ENCODE measurements around the gene DCANP1. TPM values are rescaled to one million over a fixed set of nuclear protein-coding genes. Genes with fewer than 3 reads are reported as not detected.

Gene DCANP1
- total and polyA plus RNA-seq, 10 of the 15 experiments (the other 5 are each of a cell fraction or from before 2014, with no cell fraction given) = 0.01 TPM; not detected in 9

DNA sequence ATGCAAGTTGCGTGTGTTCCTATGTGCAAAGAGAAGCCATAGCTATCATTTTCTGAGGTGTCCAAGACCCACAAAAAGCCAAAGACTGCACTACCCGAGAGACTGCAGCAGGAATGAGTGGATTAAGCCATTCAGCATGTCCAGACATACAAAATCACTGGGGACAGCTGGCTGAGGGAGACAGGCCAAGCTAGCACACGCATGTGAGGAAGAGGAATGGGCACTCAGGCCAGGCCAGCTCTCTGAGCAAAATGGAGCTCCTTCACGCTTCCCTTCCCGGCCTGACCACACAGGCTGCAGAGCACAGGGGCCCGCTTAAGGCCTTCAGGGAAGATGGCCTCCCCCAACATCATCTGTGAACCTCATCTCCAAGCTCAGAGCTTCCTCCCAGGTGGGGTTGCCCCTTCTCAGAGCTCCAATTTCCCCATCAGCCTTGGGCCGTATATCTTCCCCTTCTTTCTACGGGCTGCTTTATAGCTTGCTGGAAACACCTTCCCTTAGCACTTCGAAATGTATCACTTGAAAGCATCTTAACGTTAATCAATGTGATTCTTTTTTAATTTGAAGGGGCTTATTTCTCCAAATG is 8.4 kb downstream of the DCANP1 start (continued):
- no peak for TF ChIP-seq STAT1 (conservative IDR thresholded peaks at IDR 0.05)

- ChIA-PET SMC1A (ENCODE audit: uncharacterized antibody, unreplicated experiment) (interaction anchor here (1.2 to 3.6 kb wide), 2 partner anchors 12 to 19 kb away, joined by 5 to 14 read pairs; no protein-coding TSS in a partner anchor), POLR2A (no interaction called here), RAD21 (ENCODE audit: unreplicated experiment) (interaction anchor here (1.5 kb wide), 1 partner anchor 13 kb away, joined by 4 read pairs; no protein-coding TSS in a partner anchor), CTCF (interaction anchor here (4.9 to 5.7 kb wide), 2 partner anchors 12 to 19 kb away, joined by 19 to 48 read pairs; no protein-coding TSS in a partner anchor)
- WGBS (ENCODE audit: insufficient coverage, insufficient replicate concordance, low lambda C conversion rate, missing lambda C conversion rate) = 58% methylated on average over 13 of the region's 13 CpGs
- no peak overlapping the region; the same call in 1 of the 2 replicates for H3K27ac ChIP-seq (ENCODE audit: control insufficient read depth, insufficient read depth)
- FAIRE-seq (peak; percentile 27), ATAC-seq (no peak), DNase-seq (ENCODE audit: low read depth, low spot score) (no peak)
- no peak overlapping the region for H3K9ac ChIP-seq (ENCODE audit: control insufficient read depth, insufficient read depth, low read length)
- H3K79me2 ChIP-seq (ENCODE audit: control insufficient read depth, insufficient read depth, low read length) = no peaks in the 10 kb centered on the region
- peaks cover 19% of the 10 kb centered on the region for H3K4me1 ChIP-seq (ENCODE audit: control insufficient read depth, insufficient read depth, low read length)
- no peaks in the 10 kb centered on the region for H3K27me3 ChIP-seq (replicated peaks in 1 of 2; ENCODE audit: control insufficient read depth in 2 of 2, insufficient read depth in 2 of 2, low read length in 1 of 2)
- no TSS peak for BruUV-seq (replicated peaks)
- no peak overlapping the region for H2AFZ ChIP-seq (ENCODE audit: control insufficient read depth, low read depth, low read length)
- in situ Hi-C loops (cut with MboI) (no loop called here), intact Hi-C loops (cut with micrococcal nuclease; ENCODE audit: unreplicated experiment) (no loop called here)
- no peaks in the 10 kb centered on the region for H4K20me1 ChIP-seq (ENCODE audit: control insufficient read depth, insufficient read depth)
- H3K36me3 ChIP-seq (ENCODE audit: control insufficient read depth in 2 of 2, insufficient read depth in 2 of 2, low read length in 1 of 2) = no peaks in the 10 kb centered on the region
- H3K9me3 ChIP-seq (replicated peaks; ENCODE audit: control insufficient read depth, insufficient read depth, low read length) = no peaks in the 10 kb centered on the region
- TF ChIP-seq CBFB (IDR thresholded peaks at IDR 0.05; ENCODE audit: low read depth) = no peak
- no peak for TF ChIP-seq E2F8 (IDR thresholded peaks at IDR 0.05; ENCODE audit: low read depth, partially characterized antibody)
- no peak for TF ChIP-seq RBBP5 (conservative IDR thresholded peaks at IDR 0.05)
- TF ChIP-seq NR2C2 (IDR thresholded peaks at IDR 0.05; ENCODE audit: borderline replicate concordance, control insufficient read depth, insufficient read length, low read depth) = no peak
- no peak for TF ChIP-seq YBX1 (IDR thresholded peaks at IDR 0.05)
- no peak for TF ChIP-seq MEF2B (IDR thresholded peaks at IDR 0.05; ENCODE audit: partially characterized antibody, poor library complexity, severe bottlenecking)
- TF ChIP-seq FOXK2 (IDR thresholded peaks at IDR 0.05) = no peak
- TF ChIP-seq ATF7 (IDR thresholded peaks at IDR 0.05; ENCODE audit: low read depth) = no peak
- no peak for TF ChIP-seq PBX3 (IDR thresholded peaks at IDR 0.05; ENCODE audit: insufficient replicate concordance, low read depth, low read length)
- TF ChIP-seq POLR2AphosphoS2 (IDR thresholded peaks at IDR 0.05; ENCODE audit: low read depth, low read length) = no peak
- no peak for TF ChIP-seq CHD4 (IDR thresholded peaks at IDR 0.05)
- no peak overlapping the region for H3K4me2 ChIP-seq (ENCODE audit: control insufficient read depth, insufficient read depth)
- no peak overlapping the region for H3K4me3 ChIP-seq
These were observed 9.2 kb downstream of the DCANP1 start for GRCh38 chr5:135437796-135438560.

Data from GM12878 (cell line).